ENCODE results near the gene GPC4.

Gene GPC4
- 0 to 0.14 reads per million in 2 donors for total RNA-seq

GRCh38 chrX:133415276-133416105 lies at the start of gene GPC4:
TSS of gene GPC4 (minus strand) at chrX:133415489. CDS start at chrX:133414965, 524 bp downstream.
- DNase-seq = no peak

- DNase-seq = no peak
Measured at GRCh38 chrX:133461231-133461630, 45.9 kb upstream of the GPC4 start.

GRCh38 chrX:133454924-133455323 lies 39.6 kb upstream of the GPC4 start:
- no peak for DNase-seq

GRCh38 chrX:133454491-133454914 lies 39.2 kb upstream of the GPC4 start:
- DNase-seq = no peak

GRCh38 chrX:133448512-133449076 lies 33.3 kb upstream of the GPC4 start:
- DNase-seq = no peak

GRCh38 chrX:133444952-133445831 lies 29.9 kb upstream of the GPC4 start:
- no peak for DNase-seq

- DNase-seq = no peak
Measured at GRCh38 chrX:133444196-133444595, 28.9 kb upstream of the GPC4 start.

- no peak for DNase-seq
Measured at GRCh38 chrX:133440797-133441163, 25.5 kb upstream of the GPC4 start.

- DNase-seq = no peak
Measured at GRCh38 chrX:133440081-133440796, 24.9 kb upstream of the GPC4 start.

GRCh38 chrX:133437766-133438165 lies 22.5 kb upstream of the GPC4 start:
- no peak for DNase-seq

- DNase-seq = no peak
Measured at GRCh38 chrX:133437356-133437755, 22.1 kb upstream of the GPC4 start.

GRCh38 chrX:133435544-133436124 lies 20.3 kb upstream of the GPC4 start:
- DNase-seq = no peak

- DNase-seq = no peak
Measured at GRCh38 chrX:133434197-133434820, 19.0 kb upstream of the GPC4 start.

- DNase-seq = no peak
Measured at GRCh38 chrX:133419911-133420310, 4.6 kb upstream of the GPC4 start.

- DNase-seq = no peak
Measured at GRCh38 chrX:133418588-133418987, 3.3 kb upstream of the GPC4 start.

GRCh38 chrX:133417364-133417763 lies 2.1 kb upstream of the GPC4 start:
- no peak for DNase-seq

GRCh38 chrX:133414406-133415275 lies 648 bp downstream of the GPC4 start:
- DNase-seq = no peak

- no peak for DNase-seq
Measured at GRCh38 chrX:133413218-133413925, 1.9 kb downstream of the GPC4 start.

GRCh38 chrX:133412665-133413064 lies 2.6 kb downstream of the GPC4 start:
- no peak for DNase-seq

GRCh38 chrX:133412246-133412645 lies 3.0 kb downstream of the GPC4 start:
- no peak for DNase-seq

All from T-helper 9 cell (primary cell).